K562 (cell line): ENCODE data around the gene KCNH2. TPM values are rescaled to one million over a fixed set of nuclear protein-coding genes. Genes with fewer than 3 reads are reported as not detected.

ENCODE experiments used
- ARID2 ChIP-seq: fragments of 450-650 bp; IDR thresholded peaks from 2 replicates; pipeline ENCODE4 v1.6.1; 2017; ENCODE audit warnings: antibody characterized with exemption, mild to moderate bottlenecking
- FOS ChIP-seq: IDR thresholded peaks from 3 replicates; pipeline ENCODE4 v1.6.1; 2011; ENCODE audit not compliant: insufficient read length; ENCODE audit errors: extremely low read depth
- FUS ChIP-seq: fragments of 200-400 bp; formaldehyde crosslinking; optimal IDR thresholded peaks from 2 replicates; pipeline ENCODE3; 2017; ENCODE audit warnings: low read depth, low read length
- HNRNPLL ChIP-seq: fragments of 200-400 bp; formaldehyde crosslinking; IDR thresholded peaks from 2 replicates; pipeline ENCODE4 v1.6.1; 2017; ENCODE audit warnings: low read length, low read depth, mild to moderate bottlenecking; ENCODE audit not compliant: poor library complexity, severe bottlenecking
- KDM4B ChIP-seq, 2 experiments: fragments of 450-650 bp in 1 of 2; sonication (generic) in 1 of 2; IDR thresholded peaks; 2 replicates each; pipeline ENCODE4 v1.6.1; 2016 to 2017; ENCODE audit warnings: borderline replicate concordance in 2 of 2, antibody characterized with exemption in 1 of 2, low read depth in 1 of 2, mild to moderate bottlenecking in 1 of 2
- MTA2 ChIP-seq: fragments of 450-650 bp; IDR thresholded peaks from 2 replicates; pipeline ENCODE4 v1.6.1; 2016; ENCODE audit warnings: low read depth
- SNRNP70 ChIP-seq: fragments of 200-400 bp; formaldehyde crosslinking; optimal IDR thresholded peaks from 2 replicates; pipeline ENCODE3; 2017; ENCODE audit warnings: low read depth, low read length
- TAL1 ChIP-seq: fragments of 450-650 bp; IDR thresholded peaks from 2 replicates; pipeline ENCODE4 v1.6.1; 2016; ENCODE audit warnings: mild to moderate bottlenecking
- TCF3 ChIP-seq: sonication (generic); formaldehyde crosslinking; IDR thresholded peaks from 2 replicates; pipeline ENCODE4 v1.4.0; 2020; ENCODE audit warnings: mild to moderate bottlenecking, missing genetic modification reagents
- TCF7 ChIP-seq: sonication (generic); IDR thresholded peaks from 2 replicates; pipeline ENCODE4 v1.6.1; 2016; ENCODE audit warnings: antibody characterized with exemption, borderline replicate concordance
- XRCC5 ChIP-seq: fragments of 200-400 bp; formaldehyde crosslinking; IDR thresholded peaks from 2 replicates; pipeline ENCODE4 v1.6.1; 2017; ENCODE audit warnings: low read depth, mild to moderate bottlenecking, low read length
- ZFX ChIP-seq: sonication (generic); formaldehyde crosslinking; IDR thresholded peaks from 2 replicates; pipeline ENCODE4 v1.8.0; 2022; ENCODE audit warnings: mild to moderate bottlenecking, missing genetic modification reagents, moderate library complexity
- polyA plus RNA-seq, 8 experiments: library from polyadenylated mRNA; depleted of rRNA in 4 of 8; stranded (reverse) in 5 of 8; unstranded in 3 of 8; fragments of >200 nt; fragmentation: Nextera tagmentation in 2 of 8; fragmentation: Illumina TruSeq in 1 of 8; extraction: Ambion mirVana in 2 of 8; extraction: Trizol in 1 of 8; gene quantifications; 2 replicates each; pipeline versions ENCODE4 v1.2.1 to v1.2.3, GENCODE V29; 2011 to 2014; ENCODE audit warnings: inconsistent platforms in 1 of 8, missing spikeins in 1 of 8
- total RNA-seq, 7 experiments: library from RNA; depleted of rRNA in 6 of 7; stranded (reverse); fragments of >200 nt in 6 of 7; fragmentation: Illumina TruSeq in 2 of 7; extraction: Trizol in 2 of 7; gene quantifications; 2 replicates each; pipeline versions ENCODE4 v1.2.1 to v1.2.3, GENCODE V29; 2011 to 2021; ENCODE audit warnings: low replicate concordance in 1 of 7
- TF ChIP-seq, protein P1 (sequence below), 2 experiments: fragments of 450-650 bp; IDR thresholded peaks; 2 replicates each; pipeline ENCODE4 v1.6.1; 2018; ENCODE audit warnings: mild to moderate bottlenecking in 2 of 2, low read depth in 1 of 2; ENCODE audit not compliant: partially characterized antibody in 2 of 2
- TF ChIP-seq, protein P2 (sequence below): sonication (generic); IDR thresholded peaks from 2 replicates; pipeline ENCODE4 v1.6.1; 2016
- TF ChIP-seq, protein P3 (sequence below): sonication (generic); formaldehyde crosslinking; IDR thresholded peaks from 2 replicates; pipeline ENCODE4 v1.8.0; 2022; ENCODE audit warnings: mild to moderate bottlenecking, missing genetic modification reagents
- TF ChIP-seq, protein P4 (sequence below): fragments of 250-450 bp; sonication (Bioruptor Pico); IDR thresholded peaks from 2 replicates; pipeline ENCODE4 v1.8.0; 2022; ENCODE audit warnings: moderate library complexity, mild to moderate bottlenecking, inconsistent platforms
- TF ChIP-seq, protein P5 (sequence below): fragments of 250-450 bp; sonication (Bioruptor Pico); IDR thresholded peaks from 2 replicates; pipeline ENCODE4 v1.9.0; 2021; ENCODE audit warnings: mild to moderate bottlenecking
- TF ChIP-seq, protein P6 (sequence below): sonication (generic); formaldehyde crosslinking; IDR thresholded peaks from 2 replicates; pipeline ENCODE4 v1.8.1; 2023; ENCODE audit warnings: mild to moderate bottlenecking, missing genetic modification reagents
- TF ChIP-seq, protein P7 (sequence below), 3 experiments: IDR thresholded peaks in 2 of 3; conservative IDR thresholded peaks in 1 of 3; 2 replicates each; pipeline ENCODE4 v1.5.1; 2011 to 2012; ENCODE audit warnings: low read length in 3 of 3, mild to moderate bottlenecking in 3 of 3, control low read depth in 2 of 3, improper control_type of control experiment in 1 of 3, inconsistent platforms in 1 of 3, low read depth in 1 of 3, mixed read lengths in 1 of 3, moderate library complexity in 1 of 3; ENCODE audit not compliant: insufficient read depth in 2 of 3

The KCNH2 gene
- total and polyA plus RNA-seq, 9 of the 15 experiments (the other 6 are each of a cell fraction or from before 2014, with no cell fraction given), result 18.1 to 368 (median 218) TPM

DNA sequence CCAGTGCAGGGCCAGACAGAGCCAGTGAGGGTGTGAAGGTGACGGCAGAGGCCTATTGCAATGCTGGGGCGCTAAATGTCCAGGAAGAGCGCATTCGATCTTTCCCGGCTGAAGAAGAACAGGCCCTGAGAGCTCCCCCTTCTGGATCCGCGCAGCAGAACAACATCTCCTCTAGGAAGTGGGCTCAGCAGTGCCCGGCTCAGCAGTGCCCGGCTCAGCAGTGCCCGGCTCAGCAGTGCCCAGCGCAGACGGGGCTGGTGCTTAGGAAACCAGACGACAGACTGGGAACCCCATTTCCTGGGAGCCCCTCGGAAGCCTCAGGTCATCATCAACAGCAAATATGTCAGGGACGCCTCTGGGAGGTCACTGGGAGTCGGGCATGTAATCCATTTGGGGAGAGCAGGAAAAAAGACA is 8.0 kb upstream of the KCNH2 start (continued):
- TF ChIP-seq, protein P1, sequence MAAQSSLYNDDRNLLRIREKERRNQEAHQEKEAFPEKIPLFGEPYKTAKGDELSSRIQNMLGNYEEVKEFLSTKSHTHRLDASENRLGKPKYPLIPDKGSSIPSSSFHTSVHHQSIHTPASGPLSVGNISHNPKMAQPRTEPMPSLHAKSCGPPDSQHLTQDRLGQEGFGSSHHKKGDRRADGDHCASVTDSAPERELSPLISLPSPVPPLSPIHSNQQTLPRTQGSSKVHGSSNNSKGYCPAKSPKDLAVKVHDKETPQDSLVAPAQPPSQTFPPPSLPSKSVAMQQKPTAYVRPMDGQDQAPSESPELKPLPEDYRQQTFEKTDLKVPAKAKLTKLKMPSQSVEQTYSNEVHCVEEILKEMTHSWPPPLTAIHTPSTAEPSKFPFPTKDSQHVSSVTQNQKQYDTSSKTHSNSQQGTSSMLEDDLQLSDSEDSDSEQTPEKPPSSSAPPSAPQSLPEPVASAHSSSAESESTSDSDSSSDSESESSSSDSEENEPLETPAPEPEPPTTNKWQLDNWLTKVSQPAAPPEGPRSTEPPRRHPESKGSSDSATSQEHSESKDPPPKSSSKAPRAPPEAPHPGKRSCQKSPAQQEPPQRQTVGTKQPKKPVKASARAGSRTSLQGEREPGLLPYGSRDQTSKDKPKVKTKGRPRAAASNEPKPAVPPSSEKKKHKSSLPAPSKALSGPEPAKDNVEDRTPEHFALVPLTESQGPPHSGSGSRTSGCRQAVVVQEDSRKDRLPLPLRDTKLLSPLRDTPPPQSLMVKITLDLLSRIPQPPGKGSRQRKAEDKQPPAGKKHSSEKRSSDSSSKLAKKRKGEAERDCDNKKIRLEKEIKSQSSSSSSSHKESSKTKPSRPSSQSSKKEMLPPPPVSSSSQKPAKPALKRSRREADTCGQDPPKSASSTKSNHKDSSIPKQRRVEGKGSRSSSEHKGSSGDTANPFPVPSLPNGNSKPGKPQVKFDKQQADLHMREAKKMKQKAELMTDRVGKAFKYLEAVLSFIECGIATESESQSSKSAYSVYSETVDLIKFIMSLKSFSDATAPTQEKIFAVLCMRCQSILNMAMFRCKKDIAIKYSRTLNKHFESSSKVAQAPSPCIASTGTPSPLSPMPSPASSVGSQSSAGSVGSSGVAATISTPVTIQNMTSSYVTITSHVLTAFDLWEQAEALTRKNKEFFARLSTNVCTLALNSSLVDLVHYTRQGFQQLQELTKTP (IDR thresholded peaks at IDR 0.05; ENCODE audit: low read depth in 1 of 2, partially characterized antibody in 2 of 2), result no peak
- TF ChIP-seq FUS (no peak), MTA2 (no peak), FOS (no peak), XRCC5 (peak; percentile 61), TCF7 (0 out of 2 replicates have a peak, but pooled peaks have one; percentile 47), HNRNPLL (no peak), TCF3 (0 out of 2 replicates have a peak, but pooled peaks have one; percentile 12), ZFX (CRISPR knock-in tag) (peak; percentile 12; the same call in 1 of the 2 replicates), SNRNP70 (no peak), KDM4B (IDR thresholded peaks at IDR 0.05; ENCODE audit: borderline replicate concordance in 2 of 2, low read depth in 1 of 2) (no peak), ARID2 (0 out of 2 replicates have a peak, but pooled peaks have one; percentile 52), TAL1 (no peak)
- TF ChIP-seq, protein P2, sequence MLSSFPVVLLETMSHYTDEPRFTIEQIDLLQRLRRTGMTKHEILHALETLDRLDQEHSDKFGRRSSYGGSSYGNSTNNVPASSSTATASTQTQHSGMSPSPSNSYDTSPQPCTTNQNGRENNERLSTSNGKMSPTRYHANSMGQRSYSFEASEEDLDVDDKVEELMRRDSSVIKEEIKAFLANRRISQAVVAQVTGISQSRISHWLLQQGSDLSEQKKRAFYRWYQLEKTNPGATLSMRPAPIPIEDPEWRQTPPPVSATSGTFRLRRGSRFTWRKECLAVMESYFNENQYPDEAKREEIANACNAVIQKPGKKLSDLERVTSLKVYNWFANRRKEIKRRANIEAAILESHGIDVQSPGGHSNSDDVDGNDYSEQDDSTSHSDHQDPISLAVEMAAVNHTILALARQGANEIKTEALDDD, result no peak
- TF ChIP-seq, protein P3, sequence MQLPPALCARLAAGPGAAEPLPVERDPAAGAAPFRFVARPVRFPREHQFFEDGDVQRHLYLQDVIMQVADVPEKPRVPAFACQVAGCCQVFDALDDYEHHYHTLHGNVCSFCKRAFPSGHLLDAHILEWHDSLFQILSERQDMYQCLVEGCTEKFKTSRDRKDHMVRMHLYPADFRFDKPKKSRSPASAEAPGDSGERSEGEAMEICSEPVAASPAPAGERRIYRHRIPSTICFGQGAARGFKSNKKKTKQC, result no peak
- TF ChIP-seq, protein P4, sequence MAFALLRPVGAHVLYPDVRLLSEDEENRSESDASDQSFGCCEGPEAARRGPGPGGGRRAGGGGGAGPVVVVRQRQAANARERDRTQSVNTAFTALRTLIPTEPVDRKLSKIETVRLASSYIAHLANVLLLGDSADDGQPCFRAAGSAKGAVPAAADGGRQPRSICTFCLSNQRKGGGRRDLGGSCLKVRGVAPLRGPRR (CRISPR knock-in tag), result no peak
- TF ChIP-seq, protein P5, sequence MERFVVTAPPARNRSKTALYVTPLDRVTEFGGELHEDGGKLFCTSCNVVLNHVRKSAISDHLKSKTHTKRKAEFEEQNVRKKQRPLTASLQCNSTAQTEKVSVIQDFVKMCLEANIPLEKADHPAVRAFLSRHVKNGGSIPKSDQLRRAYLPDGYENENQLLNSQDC (CRISPR knock-in tag), result no peak
- TF ChIP-seq, protein P6, sequence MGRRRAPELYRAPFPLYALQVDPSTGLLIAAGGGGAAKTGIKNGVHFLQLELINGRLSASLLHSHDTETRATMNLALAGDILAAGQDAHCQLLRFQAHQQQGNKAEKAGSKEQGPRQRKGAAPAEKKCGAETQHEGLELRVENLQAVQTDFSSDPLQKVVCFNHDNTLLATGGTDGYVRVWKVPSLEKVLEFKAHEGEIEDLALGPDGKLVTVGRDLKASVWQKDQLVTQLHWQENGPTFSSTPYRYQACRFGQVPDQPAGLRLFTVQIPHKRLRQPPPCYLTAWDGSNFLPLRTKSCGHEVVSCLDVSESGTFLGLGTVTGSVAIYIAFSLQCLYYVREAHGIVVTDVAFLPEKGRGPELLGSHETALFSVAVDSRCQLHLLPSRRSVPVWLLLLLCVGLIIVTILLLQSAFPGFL, result peak; percentile 28; the same call in 1 of the 2 replicates
- TF ChIP-seq, protein P7, sequence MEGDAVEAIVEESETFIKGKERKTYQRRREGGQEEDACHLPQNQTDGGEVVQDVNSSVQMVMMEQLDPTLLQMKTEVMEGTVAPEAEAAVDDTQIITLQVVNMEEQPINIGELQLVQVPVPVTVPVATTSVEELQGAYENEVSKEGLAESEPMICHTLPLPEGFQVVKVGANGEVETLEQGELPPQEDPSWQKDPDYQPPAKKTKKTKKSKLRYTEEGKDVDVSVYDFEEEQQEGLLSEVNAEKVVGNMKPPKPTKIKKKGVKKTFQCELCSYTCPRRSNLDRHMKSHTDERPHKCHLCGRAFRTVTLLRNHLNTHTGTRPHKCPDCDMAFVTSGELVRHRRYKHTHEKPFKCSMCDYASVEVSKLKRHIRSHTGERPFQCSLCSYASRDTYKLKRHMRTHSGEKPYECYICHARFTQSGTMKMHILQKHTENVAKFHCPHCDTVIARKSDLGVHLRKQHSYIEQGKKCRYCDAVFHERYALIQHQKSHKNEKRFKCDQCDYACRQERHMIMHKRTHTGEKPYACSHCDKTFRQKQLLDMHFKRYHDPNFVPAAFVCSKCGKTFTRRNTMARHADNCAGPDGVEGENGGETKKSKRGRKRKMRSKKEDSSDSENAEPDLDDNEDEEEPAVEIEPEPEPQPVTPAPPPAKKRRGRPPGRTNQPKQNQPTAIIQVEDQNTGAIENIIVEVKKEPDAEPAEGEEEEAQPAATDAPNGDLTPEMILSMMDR (IDR thresholded peaks at IDR 0.05 in 2 of 3, conservative IDR thresholded peaks at IDR 0.05 in 1 of 3; ENCODE audit: insufficient read depth in 2 of 3, low read depth in 1 of 3, low read length in 3 of 3), result peak; percentile 92 to 96 (median 95)
